ENCODE data around the gene DGKQ. TPM values are rescaled to one million over a fixed set of nuclear protein-coding genes. Genes with fewer than 3 reads are reported as not detected.
"Not testable (repeated sequence)": the region's sequence is repeated elsewhere in the genome, so short reads cannot be mapped to it uniquely, and the experiment has no call there.

DGKQ gene
- total and polyA plus RNA-seq, 2 of the 8 experiments (the other 6 are each of a cell fraction or from before 2014, with no cell fraction given): 7.3 to 9.7 TPM

- not testable (repeated sequence) for H2BK15ac ChIP-seq (ENCODE audit: low read length); H2AK5ac ChIP-seq (ENCODE audit: low read depth, low read length); H2BK120ac ChIP-seq (replicated peaks; ENCODE audit: low read depth, low read length); H4K91ac ChIP-seq (replicated peaks; ENCODE audit: insufficient read length, low read length); H3K27ac ChIP-seq (ENCODE audit: low read depth, low read length); H3K4me2 ChIP-seq (ENCODE audit: insufficient read depth in 1 of 2, low read depth in 2 of 2, low read length in 2 of 2); H3K27me3 ChIP-seq (replicated peaks in 1 of 4; ENCODE audit: control insufficient read depth in 3 of 4, extremely low read depth in 1 of 4, insufficient read depth in 3 of 4, low read length in 3 of 4); H3K36me3 ChIP-seq (ENCODE audit: control insufficient read depth in 2 of 4, insufficient read depth in 4 of 4, low read length in 3 of 4); H4K8ac ChIP-seq (ENCODE audit: extremely low read depth, insufficient read depth, low read length); H3K4me3 ChIP-seq (ENCODE audit: extremely low read depth in 1 of 4, insufficient read depth in 2 of 4, low read depth in 3 of 4, low read length in 4 of 4); H3K79me2 ChIP-seq (ENCODE audit: control insufficient read depth in 1 of 2, insufficient read depth in 2 of 2, low read length in 2 of 2); H3K4ac ChIP-seq (replicated peaks; ENCODE audit: insufficient read length, low read depth, low read length); H4K20me1 ChIP-seq (replicated peaks in 1 of 2; ENCODE audit: control insufficient read depth in 1 of 2, insufficient read depth in 2 of 2, low read length in 2 of 2); H3K18ac ChIP-seq (ENCODE audit: extremely low read depth, low read length); H3K79me1 ChIP-seq (ENCODE audit: low read depth, low read length); H3K14ac ChIP-seq (ENCODE audit: insufficient read length); H4K5ac ChIP-seq (ENCODE audit: insufficient read length, low read depth, low read length); FAIRE-seq; H2AFZ ChIP-seq (ENCODE audit: low read length); DNase-seq (ENCODE audit: low read depth in 1 of 2, low spot score in 2 of 2); H2BK12ac ChIP-seq (ENCODE audit: low read depth, low read length); H2BK20ac ChIP-seq (ENCODE audit: low read length); H3K9ac ChIP-seq (replicated peaks in 1 of 4; ENCODE audit: extremely low read depth in 1 of 4, low read depth in 3 of 4, low read length in 3 of 4); H3K9me3 ChIP-seq (ENCODE audit: insufficient read depth in 2 of 2, low read depth in 1 of 2, low read length in 1 of 2); H3K23ac ChIP-seq (ENCODE audit: insufficient read length); H2BK5ac ChIP-seq (ENCODE audit: low read depth, low read length); H3K56ac ChIP-seq (replicated peaks; ENCODE audit: insufficient read length, low read depth, low read length); H3K4me1 ChIP-seq (replicated peaks in 1 of 4; ENCODE audit: control insufficient read depth in 3 of 4, insufficient read depth in 4 of 4, low read length in 3 of 4); H3K23me2 ChIP-seq (ENCODE audit: low read depth, low read length)
- POLR2A ChIA-PET (ENCODE audit: partially characterized antibody): interaction anchor here (1.7 kb wide), 1 partner anchor 174 kb away, joined by 3 read pairs; no protein-coding TSS in a partner anchor
- CTCF ChIA-PET (ENCODE audit: partially characterized antibody): interaction anchor here (1.5 to 2.1 kb wide), 2 partner anchors 16 to 22 kb away, joined by 3 to 4 read pairs; no protein-coding TSS in a partner anchor
- WGBS, 2 experiments (ENCODE audit: extremely low coverage in 1 of 2, insufficient coverage in 1 of 2, insufficient read length in 1 of 2, insufficient replicate concordance in 2 of 2, low coverage in 1 of 2, low lambda C conversion rate in 2 of 2, missing lambda C conversion rate in 1 of 2): 73% methylated on average over 4 of the region's 4 CpGs; no CpG with 5 or more reads in 1 of the 2 experiments
Observed at GRCh38 chr4:939508-939907, 33.9 kb downstream of the DGKQ start.

Data from H1 (cell line).